HG02588 (cell line): ENCODE results near the gene CST3.
"Not testable (repeated sequence)": the region's sequence is repeated elsewhere in the genome, so short reads cannot be mapped to it uniquely, and the experiment has no call there.

Experiments
- ATAC-seq: cut with Tn5 transposase; IDR thresholded peaks from one replicate; pipeline ENCODE4 v1.9.1; 2021; ENCODE audit warnings: mild to moderate bottlenecking, moderate library complexity; ENCODE audit not compliant: unreplicated experiment

CST3 gene

DNA sequence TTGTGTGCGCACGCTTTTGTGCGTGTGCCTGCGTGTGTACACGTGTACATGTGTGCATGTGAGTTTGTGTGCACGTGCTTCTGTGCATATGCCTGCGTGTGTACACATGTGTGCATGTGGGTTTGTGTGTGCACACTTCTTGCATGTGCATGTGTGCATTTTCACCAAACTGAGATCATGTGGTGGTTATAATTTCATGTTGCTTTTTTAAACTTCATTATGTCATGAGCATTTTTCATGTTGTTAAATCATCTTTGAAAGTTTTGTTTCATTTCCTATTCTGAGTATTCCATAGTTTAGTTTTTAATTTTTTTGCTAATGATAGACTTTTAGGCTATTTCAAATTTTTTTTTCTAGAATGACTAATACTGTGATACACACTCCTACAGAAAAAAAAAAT is 6.4 kb upstream of the CST3 start:
- ATAC-seq, result no peak

- no peak for ATAC-seq
These were observed 5.9 kb upstream of the CST3 start for GRCh38 chr20:23643659-23644058.

- ATAC-seq, result no peak
These were observed 4.4 kb upstream of the CST3 start for GRCh38 chr20:23641936-23642751.

- ATAC-seq, result no peak
These were observed 3.2 kb upstream of the CST3 start for GRCh38 chr20:23640671-23641667.

DNA sequence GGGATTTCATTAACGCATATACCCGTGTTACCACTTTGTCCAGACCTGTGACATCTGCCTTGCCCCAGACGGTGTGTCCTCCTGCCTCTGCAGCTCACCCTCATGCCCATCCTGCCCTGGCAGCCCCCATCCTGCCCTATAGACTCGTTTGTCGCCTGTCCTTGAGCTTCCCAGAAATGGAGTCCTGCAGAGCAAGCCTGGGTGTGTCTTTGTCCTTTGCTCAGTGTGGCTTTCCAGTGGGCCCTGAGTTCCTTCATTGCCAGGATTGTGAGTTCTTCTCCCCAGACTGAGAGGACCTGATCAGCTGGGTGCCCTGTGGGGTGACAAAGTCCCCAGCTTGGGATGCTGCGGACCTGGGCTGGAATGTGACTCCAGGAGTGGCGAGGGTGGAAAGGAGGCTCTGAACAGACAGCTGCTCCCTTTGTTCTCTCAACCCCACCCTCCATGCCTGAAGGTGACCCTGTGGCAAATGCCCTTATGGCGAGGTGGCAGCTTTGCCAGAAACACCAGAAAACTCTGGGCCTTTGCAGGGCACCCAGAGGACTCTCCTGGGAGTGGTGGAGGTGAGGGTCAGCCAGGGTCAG is 2.4 kb upstream of the CST3 start:
- ATAC-seq, result no peak

DNA sequence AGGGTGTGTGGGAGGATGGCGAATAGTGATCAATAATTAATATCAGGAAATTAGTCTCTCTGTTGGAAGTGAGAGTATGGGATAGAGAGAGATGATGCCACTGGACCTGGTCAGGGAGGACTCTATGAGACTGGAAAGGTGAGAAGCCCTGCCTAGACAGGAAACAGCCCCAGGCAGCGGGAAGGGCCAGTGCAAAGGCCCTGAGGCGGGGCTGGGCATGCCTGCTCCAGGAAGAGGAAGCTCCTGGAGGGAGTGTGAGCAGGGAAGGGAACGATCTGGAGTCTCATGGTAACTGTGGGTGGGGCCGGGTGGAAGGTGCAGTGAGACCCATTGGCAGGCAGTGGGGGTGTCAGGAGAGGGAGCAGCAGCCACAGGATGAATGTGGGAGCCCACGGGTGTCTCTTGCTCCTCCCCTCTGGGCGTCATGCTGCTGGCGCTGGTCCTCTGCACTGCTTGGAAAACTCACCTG is 1.8 kb upstream of the CST3 start:
- no peak for ATAC-seq

DNA sequence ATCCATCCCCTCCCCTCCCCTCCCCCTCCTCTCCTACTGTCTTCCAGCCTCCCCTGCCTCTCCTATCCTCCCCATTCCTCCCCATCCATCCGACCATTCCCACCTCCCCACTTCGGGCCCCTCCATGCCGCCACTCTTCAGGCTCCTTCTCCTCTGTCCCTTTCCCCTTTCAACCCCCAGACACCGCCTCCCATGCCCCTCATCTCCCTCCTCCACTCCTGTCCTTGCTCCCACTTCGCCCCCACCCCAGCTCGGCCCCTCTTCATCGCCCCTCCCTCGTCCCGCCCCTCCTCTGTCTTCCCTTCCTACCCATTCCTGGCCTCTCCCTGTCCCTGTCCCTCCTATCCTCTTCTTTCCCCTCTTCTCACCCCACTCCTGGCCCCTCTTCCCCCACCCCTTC is 554 bp upstream of the CST3 start:
- ATAC-seq, result no peak

GRCh38 chr20:23636908-23637281 is 860 bp downstream of the CST3 start:
- ATAC-seq, result no peak

- ATAC-seq, result no peak
These were observed 1.4 kb downstream of the CST3 start for GRCh38 chr20:23636182-23636907.

DNA sequence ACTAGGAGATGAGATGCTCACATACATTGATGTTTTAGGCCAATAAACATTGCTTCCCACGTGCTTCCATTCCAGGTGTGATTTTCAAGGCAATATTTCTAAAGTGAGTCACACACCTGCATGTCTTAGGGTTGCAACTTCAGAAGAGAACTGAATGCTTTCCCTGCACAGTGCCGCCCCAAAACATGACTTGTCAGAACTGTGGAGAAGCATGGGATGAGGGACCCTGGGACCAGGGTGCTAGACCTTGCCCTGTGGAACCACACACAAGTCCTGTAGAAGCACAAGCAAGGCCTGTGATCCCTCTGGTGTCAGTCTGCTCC is 2.0 kb downstream of the CST3 start:
- not testable (repeated sequence) for ATAC-seq

- no peak for ATAC-seq
These were observed 2.6 kb downstream of the CST3 start for GRCh38 chr20:23634985-23635767.

- no peak for ATAC-seq
These were observed 3.5 kb downstream of the CST3 start for GRCh38 chr20:23634044-23634801.

- ATAC-seq, result no peak
These were observed 4.8 kb downstream of the CST3 start for GRCh38 chr20:23632711-23633573.

DNA sequence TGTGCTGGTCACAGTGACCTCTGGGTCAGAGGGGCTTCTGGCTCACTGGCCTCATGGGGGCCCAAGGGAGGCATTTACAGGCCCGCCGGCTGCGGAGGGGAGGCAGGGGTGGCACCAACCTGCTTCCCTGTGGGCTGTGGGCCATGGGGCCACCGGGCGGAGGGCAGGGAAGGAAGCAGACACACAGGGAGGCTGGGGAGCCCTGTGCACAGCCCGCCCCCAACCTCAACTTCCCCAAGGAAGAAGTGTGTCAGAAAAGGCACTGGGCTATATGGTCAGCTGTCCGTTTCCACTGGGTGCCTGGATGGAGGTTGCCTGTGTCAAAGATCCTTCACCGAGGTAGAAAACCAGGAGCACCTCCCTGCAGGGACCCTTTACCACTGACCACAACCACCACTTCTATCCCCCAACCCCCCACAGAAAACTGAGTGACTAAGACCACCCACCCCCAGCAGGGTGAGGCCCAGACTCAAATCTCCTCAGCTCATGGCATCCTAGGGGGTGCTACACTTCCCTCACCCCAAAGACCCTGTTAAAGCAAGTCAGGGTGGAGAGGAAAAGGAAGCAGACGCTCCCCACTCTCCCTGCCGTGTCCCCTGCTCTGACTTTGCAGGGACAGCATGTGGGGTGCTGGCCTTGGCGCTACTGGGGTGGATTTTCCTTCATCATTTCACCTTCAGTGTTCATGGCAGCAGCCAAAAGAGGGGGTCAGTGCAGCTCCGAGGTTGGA is 5.6 kb downstream of the CST3 start:
- ATAC-seq, result no peak

DNA sequence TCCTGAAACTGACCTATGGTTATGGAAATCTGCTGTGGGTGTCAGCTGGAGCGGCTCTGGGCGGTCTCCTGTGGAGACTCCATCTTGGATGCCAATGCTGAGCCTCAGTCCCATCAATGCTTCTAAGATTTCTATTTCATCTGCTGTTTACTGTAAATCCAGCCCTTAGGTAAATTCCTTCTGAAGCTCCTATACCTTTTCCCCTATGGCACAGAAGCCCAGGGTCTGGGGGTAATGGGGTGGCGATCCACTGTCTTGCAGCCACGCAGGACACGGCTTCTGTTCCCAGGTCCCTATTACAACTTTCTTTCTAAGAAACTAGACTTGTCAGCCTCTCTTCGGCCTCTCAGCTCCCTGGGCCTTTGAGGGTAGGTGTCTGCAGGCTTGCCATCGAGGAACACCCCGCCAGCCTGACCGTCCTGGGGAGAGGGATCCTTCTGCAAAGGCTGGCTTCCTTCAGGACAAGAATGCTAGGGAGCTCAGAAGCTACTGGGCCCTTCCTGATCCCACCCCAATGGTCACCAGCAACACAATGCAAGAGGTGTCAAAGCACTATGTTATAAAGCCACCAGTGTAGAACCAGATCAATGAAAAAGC is 6.4 kb downstream of the CST3 start:
- no peak for ATAC-seq

- ATAC-seq, result no peak
These were observed 7.3 kb downstream of the CST3 start for GRCh38 chr20:23630392-23630849.
